ENCODE measurements around the gene CGB3.

Gene CGB3

DNA sequence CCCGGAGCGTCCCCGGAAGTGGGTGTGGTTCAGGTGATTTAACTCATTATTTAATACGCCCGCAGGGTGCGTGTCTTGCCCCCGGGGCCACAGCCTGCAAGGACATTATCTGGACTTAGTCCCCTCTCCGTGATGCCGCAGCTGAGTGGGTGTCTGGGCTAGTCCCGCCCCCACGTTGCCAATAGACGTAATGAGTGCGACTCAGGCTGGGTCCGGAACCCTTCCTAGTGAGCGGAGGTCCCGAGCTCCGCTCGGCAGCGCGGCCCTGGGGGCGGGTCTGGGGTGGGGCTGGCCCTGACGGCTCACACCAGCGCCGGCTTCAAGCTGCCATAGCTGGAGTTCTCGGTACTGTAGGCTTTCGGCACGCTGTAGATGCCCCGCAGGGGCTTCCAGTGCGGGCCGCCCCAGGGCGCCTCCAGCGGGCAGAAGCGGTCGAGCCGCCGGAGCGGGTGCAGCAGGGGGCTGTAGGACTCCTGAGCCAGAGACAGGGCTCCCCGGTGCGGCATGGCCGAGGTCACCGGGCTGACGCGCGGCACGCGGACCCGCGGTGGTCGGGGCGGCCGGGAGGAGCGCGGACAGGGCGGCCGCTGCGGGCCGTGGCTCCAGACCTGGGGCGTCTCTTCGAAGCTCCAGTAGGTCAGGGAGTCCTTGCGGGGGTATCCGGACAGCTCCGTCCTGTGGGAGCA lies 6.3 kb downstream of the CGB3 start:
- Mint-ChIP-seq H3K9me3 (no peaks in the 10 kb centered on the region), H3K36me3 (ENCODE audit: low read depth) (peaks cover 16% of the 10 kb centered on the region), H3K27me3 (ENCODE audit: low read depth, poor library complexity) (peaks cover 31% of the 10 kb centered on the region), H3K4me1 (peaks cover 28% of the 10 kb centered on the region), H3K27ac (no peak overlapping the region), H3K4me3 (peak overlapping the region; percentile 45)
- DNase-seq, result peak; percentile 70
- TF ChIP-seq, protein P1, sequence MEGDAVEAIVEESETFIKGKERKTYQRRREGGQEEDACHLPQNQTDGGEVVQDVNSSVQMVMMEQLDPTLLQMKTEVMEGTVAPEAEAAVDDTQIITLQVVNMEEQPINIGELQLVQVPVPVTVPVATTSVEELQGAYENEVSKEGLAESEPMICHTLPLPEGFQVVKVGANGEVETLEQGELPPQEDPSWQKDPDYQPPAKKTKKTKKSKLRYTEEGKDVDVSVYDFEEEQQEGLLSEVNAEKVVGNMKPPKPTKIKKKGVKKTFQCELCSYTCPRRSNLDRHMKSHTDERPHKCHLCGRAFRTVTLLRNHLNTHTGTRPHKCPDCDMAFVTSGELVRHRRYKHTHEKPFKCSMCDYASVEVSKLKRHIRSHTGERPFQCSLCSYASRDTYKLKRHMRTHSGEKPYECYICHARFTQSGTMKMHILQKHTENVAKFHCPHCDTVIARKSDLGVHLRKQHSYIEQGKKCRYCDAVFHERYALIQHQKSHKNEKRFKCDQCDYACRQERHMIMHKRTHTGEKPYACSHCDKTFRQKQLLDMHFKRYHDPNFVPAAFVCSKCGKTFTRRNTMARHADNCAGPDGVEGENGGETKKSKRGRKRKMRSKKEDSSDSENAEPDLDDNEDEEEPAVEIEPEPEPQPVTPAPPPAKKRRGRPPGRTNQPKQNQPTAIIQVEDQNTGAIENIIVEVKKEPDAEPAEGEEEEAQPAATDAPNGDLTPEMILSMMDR (IDR thresholded peaks at IDR 0.05), result peak; percentile 46

GRCh38 chr19:49017041-49017665 lies 7.0 kb downstream of the CGB3 start, which contains the start of gene LHB:
LHB (minus strand) TSS chr19:49017091; CDS start chr19:49017081, 10 bp downstream.
- Mint-ChIP-seq H3K27ac (no peak within 1 kb of the TSS), H3K36me3 (ENCODE audit: low read depth) (peaks cover 23% of the 10 kb centered on the region), H3K4me3 (peak within 1 kb of the TSS; percentile 45), H3K4me1 (peaks cover 28% of the 10 kb centered on the region), H3K27me3 (ENCODE audit: low read depth, poor library complexity) (peaks cover 31% of the 10 kb centered on the region), H3K9me3 (no peaks in the 10 kb centered on the region)
- DNase-seq, result no peak
- TF ChIP-seq, protein P1 (IDR thresholded peaks at IDR 0.05), result no peak

DNA sequence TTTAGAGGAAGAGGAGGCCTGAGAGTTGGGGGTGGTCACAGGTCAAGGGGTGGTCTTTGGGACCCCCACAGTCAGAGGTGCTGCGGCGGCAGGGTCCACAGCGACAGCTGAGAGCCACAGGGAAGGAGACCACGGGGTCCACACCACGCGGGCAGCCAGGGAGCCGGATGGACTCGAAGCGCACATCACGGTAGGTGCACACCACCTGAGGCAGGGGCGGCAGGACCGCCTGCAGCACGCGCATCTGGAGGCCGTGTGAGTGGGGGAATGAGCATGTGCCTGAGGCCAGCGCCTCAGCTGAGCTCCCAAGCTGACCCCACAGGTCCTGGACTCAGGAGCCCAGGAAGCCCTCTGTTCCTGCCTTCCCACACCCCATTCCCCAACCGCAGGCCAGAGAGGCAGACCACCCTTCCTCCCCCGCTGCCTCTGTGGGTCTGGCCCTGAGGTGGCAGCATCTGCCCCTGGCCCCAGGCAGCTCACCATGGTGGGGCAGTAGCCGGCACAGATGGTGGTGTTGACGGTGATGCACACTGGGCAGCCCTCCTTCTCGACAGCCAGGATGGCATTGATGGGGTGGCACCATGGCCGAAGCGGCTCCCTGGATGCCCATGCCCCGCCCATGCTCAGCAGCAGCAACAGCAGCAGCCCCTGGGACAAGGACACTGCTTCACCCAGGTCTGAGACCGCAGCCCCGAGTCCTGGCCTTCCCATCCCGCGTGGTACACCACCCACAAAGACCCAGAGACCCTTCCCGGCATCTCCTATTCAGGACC lies 7.9 kb downstream of the CGB3 start:
- Mint-ChIP-seq H3K9me3 (no peaks in the 10 kb centered on the region), H3K27me3 (ENCODE audit: low read depth, poor library complexity) (peaks cover 31% of the 10 kb centered on the region), H3K4me3 (no peak overlapping the region), H3K4me1 (peaks cover 23% of the 10 kb centered on the region), H3K36me3 (ENCODE audit: low read depth) (peaks cover 23% of the 10 kb centered on the region), H3K27ac (no peak overlapping the region)
- TF ChIP-seq, protein P1 (IDR thresholded peaks at IDR 0.05), result no peak
- DNase-seq, result no peak

DNA sequence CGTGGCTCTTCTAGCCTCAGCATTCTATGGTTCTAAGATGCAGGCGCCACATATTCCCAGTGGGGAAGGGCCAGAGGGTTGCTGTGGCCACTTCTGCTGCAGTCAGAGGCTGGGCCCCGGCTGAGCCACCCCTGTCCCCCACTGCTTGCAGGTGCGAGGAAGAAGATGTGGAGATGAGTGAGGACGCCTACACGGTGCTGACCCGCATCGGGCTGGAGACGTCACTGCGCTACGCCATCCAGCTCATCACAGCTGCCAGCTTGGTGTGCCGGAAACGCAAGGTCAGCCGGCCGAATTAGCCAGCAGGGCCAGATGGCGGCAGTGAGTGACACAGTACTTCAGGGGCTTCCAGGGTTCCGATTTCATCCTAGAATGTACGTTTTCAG lies 9.3 kb downstream of the CGB3 start:
- Mint-ChIP-seq H3K27me3 (ENCODE audit: low read depth, poor library complexity) (peaks cover 21% of the 10 kb centered on the region), H3K9me3 (no peaks in the 10 kb centered on the region), H3K36me3 (ENCODE audit: low read depth) (peaks cover 34% of the 10 kb centered on the region), H3K4me1 (peaks cover 9% of the 10 kb centered on the region), H3K27ac (no peak overlapping the region), H3K4me3 (no peak overlapping the region)
- TF ChIP-seq, protein P1 (IDR thresholded peaks at IDR 0.05), result no peak
- DNase-seq, result no peak

DNA sequence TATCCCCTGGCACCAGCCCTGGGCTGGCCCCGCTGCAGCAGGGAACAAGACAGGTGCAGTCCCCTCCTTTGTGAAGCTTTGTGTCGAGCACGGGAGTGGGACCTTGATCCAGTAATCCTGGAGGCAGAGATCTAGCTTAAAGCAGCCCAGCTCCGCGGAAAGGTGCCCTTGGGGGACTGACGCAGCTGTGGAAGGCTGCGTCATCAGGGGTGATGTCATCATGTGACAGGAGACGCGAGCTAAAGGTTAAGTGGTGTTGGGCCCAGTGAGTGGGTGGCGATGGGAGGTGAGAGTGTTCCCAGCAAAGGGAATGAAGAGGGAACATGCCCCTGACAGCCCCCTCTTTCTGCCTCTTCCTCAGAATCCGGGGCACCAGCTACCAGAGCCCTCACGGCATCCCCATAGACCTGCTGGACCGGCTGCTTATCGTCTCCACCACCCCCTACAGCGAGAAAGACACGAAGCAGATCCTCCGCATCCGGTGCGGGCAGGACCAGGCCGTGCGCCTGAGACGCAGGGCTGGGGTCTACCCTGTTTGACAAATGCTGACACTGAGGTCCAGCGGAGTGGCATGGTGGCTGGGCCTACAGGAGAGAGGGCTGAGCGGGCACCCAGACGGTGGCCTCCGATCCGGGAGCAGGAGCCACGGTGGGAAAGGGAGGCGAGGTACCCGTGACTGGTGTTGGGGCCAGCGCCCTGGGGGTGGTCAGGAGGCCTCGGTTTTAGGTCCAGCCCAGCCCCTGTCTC lies 9.8 kb downstream of the CGB3 start:
- Mint-ChIP-seq H3K27ac (no peak overlapping the region), H3K9me3 (no peaks in the 10 kb centered on the region), H3K36me3 (ENCODE audit: low read depth) (peaks cover 35% of the 10 kb centered on the region), H3K27me3 (ENCODE audit: low read depth, poor library complexity) (peaks cover 20% of the 10 kb centered on the region), H3K4me3 (no peak overlapping the region), H3K4me1 (peaks cover 5% of the 10 kb centered on the region)
- TF ChIP-seq, protein P1 (IDR thresholded peaks at IDR 0.05), result no peak
- DNase-seq, result no peak

Measured in nephron progenitor cell (in vitro differentiated cells).